ENCODE data around the gene PGRMC1.
"Not testable (repeated sequence)": the region's sequence is repeated elsewhere in the genome, so short reads cannot be mapped to it uniquely, and the experiment has no call there.

The PGRMC1 gene

GRCh38 chrX:119236623-119237561 is 807 bp downstream of the PGRMC1 start:
- DNase-seq, result no peak

- DNase-seq, result no peak
These were observed 1.5 kb downstream of the PGRMC1 start for GRCh38 chrX:119237562-119237942.

- no peak for DNase-seq
These were observed 2.5 kb downstream of the PGRMC1 start for GRCh38 chrX:119238557-119238956.

GRCh38 chrX:119240356-119240755 is 4.3 kb downstream of the PGRMC1 start:
- no peak for DNase-seq

- DNase-seq, result no peak
These were observed 11.6 kb downstream of the PGRMC1 start for GRCh38 chrX:119247702-119248101.

GRCh38 chrX:119249891-119250290 is 13.8 kb downstream of the PGRMC1 start:
- DNase-seq, result no peak

GRCh38 chrX:119251386-119251785 is 15.3 kb downstream of the PGRMC1 start:
- no peak for DNase-seq

GRCh38 chrX:119252716-119253115 is 16.6 kb downstream of the PGRMC1 start:
- DNase-seq, result no peak

GRCh38 chrX:119266364-119266995 is 30.4 kb downstream of the PGRMC1 start:
- no peak for DNase-seq

- DNase-seq, result not testable (repeated sequence)
These were observed 31.0 kb downstream of the PGRMC1 start for GRCh38 chrX:119267115-119267514.

- DNase-seq, result no peak
These were observed 36.9 kb downstream of the PGRMC1 start for GRCh38 chrX:119272882-119273419.

GRCh38 chrX:119273420-119274192 is 37.5 kb downstream of the PGRMC1 start:
- no peak for DNase-seq

GRCh38 chrX:119282347-119282746 is 46.3 kb downstream of the PGRMC1 start:
- not testable (repeated sequence) for DNase-seq

GRCh38 chrX:119288890-119289393 is 52.9 kb downstream of the PGRMC1 start:
- DNase-seq, result no peak

GRCh38 chrX:119290476-119290875 is 54.4 kb downstream of the PGRMC1 start:
- no peak for DNase-seq

- DNase-seq, result not testable (repeated sequence)
These were observed 55.2 kb downstream of the PGRMC1 start for GRCh38 chrX:119291246-119291645.

GRCh38 chrX:119292445-119292844 is 56.4 kb downstream of the PGRMC1 start:
- no peak for DNase-seq
